NOMO-1 (cell line): ENCODE measurements around the gene ZBTB7C.

ENCODE experiments used
- DNase-seq, 2 experiments: peaks; one replicate each; lab custom pipeline; 2025; ENCODE audit not compliant: unreplicated experiment in 2 of 2; lab: John Stamatoyannopoulos, UW

The ZBTB7C gene

DNA sequence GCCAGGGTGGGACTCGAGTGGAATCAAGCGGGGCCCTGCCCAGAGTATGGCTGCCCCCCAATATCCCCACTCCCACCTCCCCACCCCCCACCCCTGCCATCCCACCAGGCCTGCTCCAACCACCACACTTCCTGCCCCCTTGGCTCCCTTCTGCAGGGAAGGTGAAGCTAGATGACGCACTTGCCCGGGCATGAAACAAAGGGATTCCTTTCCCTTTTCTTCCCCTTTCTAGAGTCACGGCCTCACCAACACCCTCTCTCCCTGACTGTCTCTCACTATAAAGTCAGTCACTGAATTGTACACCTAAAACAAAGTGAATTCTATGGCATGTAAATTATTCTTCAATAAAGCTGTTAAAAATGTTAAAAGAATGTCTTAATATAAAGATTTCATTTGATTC is 16.0 kb downstream of the ZBTB7C start:
- DNase-seq = no peak

DNA sequence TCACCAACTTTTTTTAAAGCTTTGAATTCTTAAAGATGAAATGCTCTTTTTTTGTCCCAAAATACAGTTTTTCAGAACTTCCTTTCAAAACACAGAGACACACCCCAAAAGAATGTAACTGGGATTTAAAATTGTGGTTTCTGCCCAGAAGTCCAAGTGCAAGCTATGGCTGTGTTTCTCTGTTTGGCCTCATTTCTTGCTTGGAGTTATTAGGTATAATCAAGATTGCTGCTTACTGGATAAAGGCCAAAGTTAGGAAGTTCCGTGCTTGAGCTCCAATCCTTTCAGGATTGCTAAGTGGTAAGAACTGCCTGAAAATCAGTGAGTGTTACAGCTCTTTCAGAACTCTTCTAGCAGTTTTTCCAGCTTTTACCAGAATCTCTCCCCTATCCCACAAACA is 16.9 kb downstream of the ZBTB7C start:
- DNase-seq = no peak

DNA sequence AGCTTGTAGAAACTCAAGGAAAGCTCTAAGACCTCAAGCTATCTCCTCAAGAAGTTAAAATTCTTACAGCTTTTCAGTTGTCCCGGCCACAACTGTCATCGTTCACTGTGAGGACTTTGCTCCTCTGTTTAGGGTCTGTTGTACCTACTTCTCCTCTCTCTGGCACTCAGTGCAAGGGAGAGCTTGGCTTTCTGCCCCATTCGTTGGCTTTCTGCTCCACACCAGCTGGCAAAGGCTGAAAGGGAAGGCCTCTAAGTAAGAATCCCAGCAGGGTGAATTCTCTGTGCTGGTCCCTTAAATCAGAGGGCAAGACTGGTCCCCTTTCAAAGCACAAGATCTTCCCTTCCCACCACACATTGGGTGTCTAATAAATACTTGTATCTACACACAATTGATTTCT is 17.3 kb downstream of the ZBTB7C start:
- no peak for DNase-seq

DNA sequence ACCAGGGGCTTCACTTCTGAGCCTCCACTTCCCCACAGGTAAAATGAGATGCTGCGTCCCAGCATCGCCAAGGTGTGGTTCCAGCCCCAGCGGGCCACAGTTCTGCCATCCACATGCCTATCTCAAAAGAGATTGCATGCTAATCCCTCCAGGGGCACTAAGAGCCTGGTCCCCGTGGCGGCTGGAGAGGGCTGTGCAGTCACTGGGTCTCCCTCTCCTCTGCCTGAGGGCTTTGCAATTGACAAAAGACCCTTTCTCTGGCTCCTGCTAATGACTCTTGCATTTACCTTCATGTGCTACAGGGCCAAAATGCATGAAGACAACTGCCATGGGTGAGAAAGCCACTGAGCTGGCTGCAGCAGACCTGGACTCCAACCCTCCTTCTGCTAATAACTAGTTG is 18.5 kb downstream of the ZBTB7C start:
- DNase-seq = no peak

DNA sequence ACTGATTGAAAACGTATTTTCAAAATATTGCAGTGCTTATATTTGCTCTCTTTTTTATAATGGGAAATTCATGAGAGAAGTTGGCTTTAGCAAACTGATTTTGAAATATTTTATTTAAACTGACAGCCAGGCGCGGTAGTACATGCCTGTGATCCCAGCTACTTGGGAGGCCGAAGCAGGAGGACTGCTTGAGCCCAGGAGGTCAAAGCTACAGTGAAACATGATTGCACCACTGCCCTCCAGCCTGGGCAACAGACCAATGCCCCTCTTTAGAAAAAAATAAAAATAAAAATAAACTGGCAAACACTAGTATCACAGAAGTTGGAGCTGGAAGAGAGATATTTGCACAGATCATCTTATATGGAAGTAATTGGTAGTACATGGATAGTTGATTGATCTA is 20.7 kb downstream of the ZBTB7C start:
- no peak for DNase-seq

DNA sequence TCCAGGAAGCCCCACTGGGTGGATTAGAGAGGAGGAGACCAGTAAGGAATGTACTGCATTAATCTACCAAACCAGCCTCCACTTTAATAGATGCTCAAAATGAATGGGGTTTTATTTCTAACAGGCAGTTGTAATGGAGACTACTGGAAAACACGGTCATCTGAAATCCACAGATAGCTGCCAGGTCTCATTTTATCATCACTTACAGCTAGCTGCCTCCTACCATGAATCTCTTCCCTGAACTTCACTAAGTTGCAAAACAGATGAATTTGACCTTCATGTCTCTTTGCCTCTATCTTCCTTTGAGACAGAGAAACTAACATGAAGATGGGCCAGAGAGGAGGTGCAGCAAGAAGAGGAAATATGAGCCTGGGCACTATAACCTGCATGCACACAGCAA is 21.9 kb downstream of the ZBTB7C start:
- no peak for DNase-seq

DNA sequence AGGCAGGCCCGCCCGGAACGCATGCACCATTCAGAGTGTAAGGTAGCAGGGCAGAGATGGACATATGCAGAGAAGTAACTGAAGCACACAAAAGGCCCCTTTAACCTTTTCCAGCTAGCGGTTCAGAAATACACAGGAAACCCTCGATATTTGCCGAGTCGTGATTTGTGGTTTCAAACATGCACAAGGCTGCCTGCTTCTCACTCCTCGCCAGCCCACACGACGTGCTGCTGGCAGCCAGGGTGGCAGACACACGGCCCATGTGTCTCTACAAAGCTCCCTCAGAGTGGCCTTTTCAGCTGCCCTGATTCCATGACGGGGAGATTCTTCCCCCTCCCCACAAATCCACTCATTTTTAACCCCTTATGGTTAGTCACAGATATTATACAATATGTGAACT is 23.6 kb downstream of the ZBTB7C start:
- no peak for DNase-seq

DNA sequence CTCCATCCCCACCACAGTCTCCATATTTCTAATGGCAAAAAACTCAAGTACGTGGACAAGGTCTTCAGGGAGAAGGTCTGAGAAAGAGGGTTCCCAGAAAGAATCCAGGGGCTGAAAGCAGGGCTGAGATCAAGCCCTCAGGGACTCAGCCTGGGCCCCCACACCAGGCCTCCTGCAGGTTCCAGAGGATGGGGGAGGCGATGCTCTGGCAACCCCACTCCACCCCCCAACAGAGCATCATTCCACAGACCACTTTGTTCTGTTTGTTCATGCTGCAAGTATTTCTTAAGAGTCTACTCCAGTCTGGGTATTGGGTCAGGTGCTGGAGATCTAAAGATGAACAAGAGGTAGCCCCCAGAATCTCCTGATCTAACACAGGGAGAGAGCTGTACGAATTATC is 32.2 kb downstream of the ZBTB7C start:
- no peak for DNase-seq

DNA sequence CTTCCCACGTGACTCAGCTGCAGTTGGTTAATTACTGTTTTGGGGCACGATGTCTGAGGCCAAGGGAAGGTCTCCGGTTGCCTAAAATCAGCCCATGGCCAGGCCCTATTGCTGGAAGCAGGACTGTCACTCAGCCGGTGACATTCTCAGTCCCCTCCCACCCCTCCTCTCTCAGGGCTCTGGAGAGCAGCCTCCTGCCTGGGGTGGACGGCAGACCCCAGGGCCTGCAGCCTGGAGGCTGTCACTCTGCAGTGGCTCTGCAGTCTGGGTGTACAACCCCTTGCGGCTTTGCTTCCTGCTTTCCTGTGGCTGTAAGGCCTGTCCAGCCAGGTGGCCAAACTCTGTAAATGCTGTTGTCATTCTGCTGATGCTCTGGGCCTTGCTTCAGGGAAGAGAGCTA is 32.8 kb downstream of the ZBTB7C start:
- DNase-seq = peak; percentile 63 to 71

DNA sequence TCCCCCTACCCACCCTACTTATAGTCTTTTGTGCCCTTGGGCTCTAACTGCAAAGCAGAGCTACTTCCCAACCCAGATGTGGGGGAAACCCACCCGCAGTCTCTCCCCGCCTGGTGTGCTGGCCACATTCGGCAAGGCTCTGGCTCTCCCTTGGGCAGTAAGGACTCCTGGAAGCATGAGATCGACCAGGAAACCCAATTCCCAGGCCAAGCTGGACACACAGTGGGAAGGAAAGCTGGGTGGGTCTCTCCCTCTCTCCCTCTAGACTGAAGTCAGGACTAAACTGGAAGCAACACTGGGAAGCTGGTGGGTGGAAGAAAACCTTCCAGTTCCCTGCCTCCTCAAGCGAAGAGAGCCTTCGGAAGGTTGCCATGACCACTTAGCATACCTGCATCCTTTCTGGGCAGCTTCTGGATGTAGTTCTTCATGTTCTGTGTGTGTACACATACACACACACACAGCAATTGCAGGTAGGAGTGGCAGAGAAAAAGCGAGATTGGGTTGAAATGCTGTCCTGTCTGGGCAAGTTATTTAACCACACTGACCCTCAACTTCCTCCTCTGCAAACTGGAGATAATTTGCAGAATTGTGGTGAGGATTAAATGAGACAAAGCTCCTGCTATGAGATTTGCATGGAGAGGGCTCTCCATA is 33.9 kb downstream of the ZBTB7C start:
- DNase-seq = peak; percentile 49 to 81

DNA sequence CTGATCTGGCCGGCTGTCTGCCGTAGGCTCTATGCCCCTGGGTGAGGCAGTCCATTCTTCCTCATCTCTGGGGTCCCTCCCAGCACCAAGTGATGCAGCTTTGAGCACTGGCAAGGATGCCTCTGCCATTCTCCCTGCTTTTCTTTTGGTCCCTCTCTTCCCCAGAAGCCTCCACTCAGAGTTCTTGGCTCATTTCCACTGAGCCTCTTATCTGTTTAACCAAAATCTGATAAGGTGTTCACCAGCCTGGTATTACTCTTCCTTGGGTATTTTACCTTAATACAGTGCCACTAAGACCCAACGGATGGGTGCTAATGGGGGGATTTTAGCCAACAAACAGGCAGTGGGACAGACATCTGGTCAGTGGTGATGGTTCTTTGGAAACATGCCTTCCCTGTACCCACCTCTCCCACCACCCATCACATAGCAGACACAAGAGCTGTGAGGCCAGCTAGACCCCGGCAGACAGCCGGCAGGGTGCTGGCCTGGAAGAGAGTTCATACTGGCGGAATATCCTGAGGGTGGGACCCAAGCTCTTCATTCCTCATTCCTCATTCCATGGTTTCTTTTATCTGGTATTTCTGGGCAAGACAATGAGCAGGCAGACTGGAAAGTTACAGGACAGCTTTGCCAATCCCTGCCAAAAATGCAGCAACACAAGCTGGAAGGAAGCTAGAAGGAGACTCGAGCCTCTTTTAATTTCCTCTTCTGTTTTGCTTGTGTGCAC is 34.6 kb downstream of the ZBTB7C start:
- no peak for DNase-seq

DNA sequence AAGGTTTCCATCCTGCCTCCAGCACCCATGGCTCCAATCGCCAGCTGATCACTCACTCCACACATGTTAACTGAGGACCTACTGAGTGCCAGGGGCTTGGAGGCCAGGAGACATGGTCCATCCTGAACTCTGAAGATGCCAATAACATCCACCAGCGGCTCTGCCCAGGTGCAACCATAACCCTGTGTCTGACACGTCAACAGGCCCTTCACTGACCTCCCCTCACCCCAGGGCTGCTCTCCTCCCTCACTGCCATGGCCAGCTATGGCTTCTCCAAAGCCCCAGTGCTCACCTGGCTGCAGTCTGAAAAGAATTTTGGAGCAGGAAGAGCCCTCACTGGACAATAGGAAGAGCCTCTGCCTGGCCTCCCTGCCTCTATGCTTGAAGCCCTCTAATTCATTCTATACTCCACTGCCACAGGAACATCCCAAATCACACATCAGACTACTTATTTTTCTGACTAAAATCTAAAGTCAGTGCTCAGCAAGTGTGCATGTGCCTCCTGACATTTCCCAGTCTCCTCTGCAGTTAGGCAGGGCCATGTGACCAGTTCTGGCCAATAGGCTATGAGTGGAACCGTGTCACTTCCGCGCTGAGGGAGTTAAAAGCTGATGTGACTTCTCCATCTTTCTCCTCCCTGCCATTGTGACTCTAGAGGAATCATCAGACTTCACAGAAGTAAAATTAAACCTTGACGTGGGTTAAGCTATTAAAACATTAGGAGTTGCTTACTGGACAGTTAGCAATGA is 37.2 kb downstream of the ZBTB7C start:
- DNase-seq = no peak

DNA sequence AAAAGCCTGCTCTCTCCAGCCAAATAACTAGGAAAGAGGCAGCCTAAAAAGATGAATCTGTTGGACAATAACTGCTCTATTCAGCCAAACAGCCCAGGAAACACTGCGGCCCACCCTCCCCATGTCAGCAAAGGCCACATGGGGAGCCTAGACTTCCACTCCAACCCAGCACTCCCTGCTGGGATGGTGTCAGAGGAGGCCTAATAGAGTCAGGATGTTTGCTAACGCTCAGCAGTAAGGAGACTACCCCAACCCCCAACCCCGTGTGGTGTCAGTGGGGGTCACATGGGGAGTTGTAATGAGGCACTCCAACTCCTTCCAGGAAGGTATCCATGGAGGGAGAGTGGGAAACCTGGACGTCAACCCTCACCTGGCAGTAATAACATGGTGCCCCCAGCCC is 41.6 kb downstream of the ZBTB7C start:
- no peak for DNase-seq

DNA sequence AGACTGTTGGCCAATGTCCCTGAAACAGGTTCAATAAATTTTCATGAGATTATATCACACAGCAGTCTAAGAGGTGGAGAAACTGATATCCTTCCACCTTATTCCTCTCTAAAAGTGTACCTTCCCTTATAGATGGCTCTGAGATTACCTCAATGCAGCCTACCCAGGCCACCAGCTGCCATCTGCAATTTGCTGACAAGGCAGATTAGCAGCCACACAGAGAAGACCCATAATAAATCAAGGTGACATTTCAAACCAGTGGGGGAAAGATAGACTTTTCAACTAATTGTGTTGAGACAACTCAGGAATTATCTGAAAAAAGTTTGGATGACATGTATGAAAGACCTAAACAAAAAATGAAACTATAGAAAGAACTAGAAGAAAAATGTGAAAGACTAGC is 43.2 kb downstream of the ZBTB7C start:
- no peak for DNase-seq

DNA sequence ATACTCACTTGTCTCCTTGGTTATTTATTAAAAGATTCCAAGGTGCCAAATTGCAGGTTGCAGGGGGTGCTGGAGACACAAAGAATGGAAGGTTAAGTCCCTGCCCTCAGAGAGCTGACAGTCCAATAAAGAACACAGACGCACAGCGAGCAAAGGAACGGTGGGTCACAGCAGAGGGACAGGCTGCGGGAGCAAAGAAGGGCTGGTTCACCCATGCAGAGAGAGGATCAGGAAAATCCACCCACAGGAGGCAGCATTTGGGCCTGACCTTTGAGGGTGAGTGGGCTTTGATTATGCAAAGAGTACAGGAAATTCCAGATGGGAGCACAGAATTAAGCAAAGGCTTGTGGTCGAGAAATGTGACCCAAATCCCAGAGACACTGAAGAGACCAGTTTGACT is 45.0 kb downstream of the ZBTB7C start:
- DNase-seq = no peak

DNA sequence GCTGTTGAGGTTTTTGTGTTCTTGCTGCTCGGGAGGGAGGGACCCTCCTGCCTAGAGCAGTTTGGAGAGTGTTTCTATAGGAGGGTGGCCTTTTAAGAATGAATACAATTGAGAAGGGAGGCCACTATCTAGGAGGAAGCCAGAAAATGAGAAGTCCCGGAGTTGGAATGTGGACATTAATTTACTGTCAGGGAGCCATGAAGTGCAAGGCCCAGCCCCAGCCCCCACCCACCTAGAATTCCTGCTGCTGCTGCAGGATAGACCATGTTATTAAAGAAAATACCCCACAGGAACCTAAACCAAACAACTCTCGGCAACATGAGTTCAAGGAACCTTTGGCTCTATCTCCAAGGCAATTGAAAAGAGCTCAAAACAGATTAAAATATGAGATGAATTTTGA is 46.0 kb downstream of the ZBTB7C start:
- no peak for DNase-seq

DNA sequence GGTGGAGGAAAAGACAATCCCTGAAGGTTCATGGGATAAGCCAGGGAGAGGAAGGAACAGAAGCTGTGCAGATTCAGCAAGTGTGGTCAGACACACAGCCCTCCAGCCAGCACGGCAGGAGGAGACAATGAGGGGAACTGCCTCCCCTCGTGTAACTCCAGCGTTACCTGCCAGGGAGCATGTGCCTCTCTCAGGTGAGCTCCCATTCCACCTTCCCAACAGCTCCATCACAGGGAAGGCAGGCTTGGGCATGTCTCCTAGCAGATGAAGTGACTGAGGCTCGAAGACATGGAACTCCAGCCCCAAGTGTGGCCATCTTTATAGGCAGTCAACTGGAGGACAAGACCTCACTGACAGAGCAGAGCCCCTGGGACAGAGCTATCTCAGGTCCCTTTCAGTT is 47.4 kb downstream of the ZBTB7C start:
- no peak for DNase-seq

DNA sequence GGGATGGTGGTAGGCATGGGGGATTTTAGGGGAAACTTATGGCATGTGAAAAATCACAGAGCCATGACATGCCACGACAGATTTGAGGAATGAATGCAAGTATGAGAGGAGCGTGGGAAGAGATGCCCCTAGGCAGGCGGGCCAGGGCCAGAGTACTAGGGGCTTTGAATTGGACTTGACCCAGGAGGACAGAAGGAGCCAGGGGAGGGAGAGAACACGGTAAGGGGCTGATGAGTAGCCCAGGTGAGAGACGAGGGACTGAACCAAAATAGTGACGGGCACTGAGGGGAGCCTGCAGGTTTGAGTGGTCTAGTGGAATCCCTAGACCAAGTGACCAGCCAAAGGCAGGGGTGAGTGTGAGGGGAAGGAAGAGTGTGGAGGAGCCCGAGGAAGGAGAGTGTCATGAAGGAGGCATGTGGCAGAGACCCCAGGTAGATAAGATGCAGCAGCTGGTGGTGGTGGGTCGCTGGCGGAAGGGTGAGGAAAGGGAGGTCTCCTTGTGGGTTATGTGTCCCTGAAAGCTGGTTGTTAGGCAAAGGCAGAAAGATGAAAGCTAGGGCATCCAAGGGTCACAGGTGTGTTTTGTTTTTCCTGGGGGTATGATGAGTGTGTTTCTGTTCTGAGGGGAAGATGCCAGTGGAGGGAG is 48.7 kb downstream of the ZBTB7C start:
- DNase-seq = no peak

DNA sequence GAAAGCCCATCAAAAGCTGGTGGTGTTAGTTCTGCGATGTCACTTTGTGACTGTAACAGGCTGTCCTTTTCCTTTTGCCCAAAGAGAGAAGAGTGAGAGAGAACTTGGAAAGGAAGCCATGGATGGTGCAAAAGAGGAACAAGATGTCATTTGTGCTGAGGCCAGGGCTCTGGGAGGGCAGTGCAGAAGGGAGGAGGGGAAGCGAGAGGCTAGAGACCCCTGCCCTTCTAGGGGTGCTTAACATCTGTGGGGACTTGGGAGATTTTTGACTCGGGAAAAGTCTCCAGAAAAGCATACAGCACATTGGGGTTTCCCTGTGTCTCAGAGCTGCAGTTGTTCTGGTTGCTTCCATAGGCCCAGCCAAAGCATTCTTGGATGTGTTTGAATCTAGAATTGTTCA is 49.6 kb downstream of the ZBTB7C start:
- DNase-seq = peak in 1 of 2 experiments; percentile 7

DNA sequence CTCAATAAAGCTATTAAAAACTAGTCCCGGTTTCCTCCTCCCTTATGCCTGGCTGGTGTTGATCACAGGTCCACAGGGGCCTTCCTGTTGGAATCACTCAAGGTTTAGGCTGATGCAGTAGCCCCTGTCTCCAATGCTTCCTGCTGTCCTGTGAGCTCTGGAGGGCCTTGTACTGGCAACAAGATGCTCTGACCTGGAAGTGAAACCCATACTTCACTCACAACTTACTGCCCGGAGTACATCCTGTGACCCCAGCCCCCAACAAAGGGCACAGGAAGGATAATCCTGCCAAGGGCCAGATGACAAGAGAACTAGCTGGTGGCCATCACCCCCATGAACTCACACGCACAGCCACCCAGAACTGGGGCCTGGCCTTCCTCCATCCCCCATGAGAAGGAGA is 50.3 kb downstream of the ZBTB7C start:
- DNase-seq = peak in 1 of 2 experiments; percentile 4

DNA sequence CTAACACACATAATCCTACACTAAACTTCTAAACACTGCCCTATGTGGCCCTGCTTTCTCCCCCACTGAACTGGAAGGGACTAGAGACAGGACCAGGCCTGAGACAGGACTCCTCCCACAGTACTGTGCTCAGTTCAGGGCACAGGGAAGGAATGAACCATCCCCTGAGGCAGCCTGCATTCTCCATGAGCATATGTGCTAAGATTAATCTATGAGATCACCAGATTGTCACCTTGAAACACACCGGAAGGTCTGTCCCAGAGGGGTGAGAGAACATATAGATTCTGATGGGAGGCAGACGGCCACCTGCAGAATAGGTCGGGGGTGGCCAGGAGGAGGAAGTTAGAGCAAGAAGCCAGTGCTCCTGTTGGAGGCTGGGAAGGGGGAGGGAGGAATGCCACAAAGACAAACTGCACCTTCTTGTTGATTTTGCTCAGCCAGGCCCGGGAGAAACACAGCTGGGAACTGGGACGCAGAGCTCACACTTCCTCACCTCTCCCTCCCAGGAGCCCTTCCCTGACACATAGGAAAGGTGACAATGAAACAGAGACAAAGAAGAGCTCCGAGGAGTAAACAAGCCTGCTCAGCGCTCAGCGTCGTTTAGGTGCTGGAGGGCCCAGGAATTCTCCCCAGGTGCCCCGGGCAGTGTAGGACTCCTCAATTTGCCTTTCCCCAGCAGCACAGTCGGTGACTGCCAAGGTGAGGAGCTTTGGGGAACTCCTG is 52.1 kb downstream of the ZBTB7C start:
- no peak for DNase-seq
